Panc1 (cell line): ENCODE measurements around the gene FGG. TPM values are rescaled to one million over a fixed set of nuclear protein-coding genes. Genes with fewer than 3 reads are reported as not detected.

Source experiments
- ATAC-seq: fragments of 200-7000 bp; cut with Tn5 transposase; 2 replicates; pipeline ENCODE4 v1.9.1; 2020; ENCODE audit warnings: mild to moderate bottlenecking, moderate library complexity
- BruUV-seq: library from RNA; stranded (reverse); fragments of 400-500 nt; replicated peaks from 2 replicates; lab custom pipeline; 2021; lab: Mats Ljungman, UMichigan
- CTCF ChIA-PET: fragments of 300-600 bp; sonication (Branson Sonifier 250); formaldehyde crosslinking; loops from one replicate; lab custom pipeline; 2022; ENCODE audit warnings: antibody characterized with exemption; lab: Charles Lee
- POLR2A ChIA-PET: fragments of 300-600 bp; sonication (Branson Sonifier 250); formaldehyde crosslinking; loops from one replicate; lab custom pipeline; 2022; ENCODE audit warnings: antibody characterized with exemption; lab: Charles Lee
- DNase-seq: peaks from one replicate; pipeline ENCODE4 v3.0.0-alpha.2; 2010; ENCODE audit warnings: low read depth, low spot score
- H3K27ac ChIP-seq: 2 replicates; pipeline ENCODE4 v1.5.1; 2011; ENCODE audit warnings: mild to moderate bottlenecking, low read length, inconsistent platforms
- H3K27me3 ChIP-seq: fragments of 200-500 bp; sonication (Bioruptor generic); 2 replicates; pipeline ENCODE4 v1.6.0; 2014; ENCODE audit warnings: low read length, inconsistent platforms; ENCODE audit not compliant: control insufficient read depth, insufficient read depth
- H3K36me3 ChIP-seq: fragments of 200-500 bp; sonication (Bioruptor generic); 2 replicates; pipeline ENCODE4 v1.5.1; 2014; ENCODE audit warnings: inconsistent platforms, mild to moderate bottlenecking, low read length, moderate library complexity; ENCODE audit not compliant: control insufficient read depth, insufficient read depth
- H3K4me1 ChIP-seq: 2 replicates; pipeline ENCODE4 v1.5.1; 2011; ENCODE audit warnings: inconsistent platforms, mild to moderate bottlenecking, low read length, moderate library complexity; ENCODE audit not compliant: control insufficient read depth, insufficient read depth
- H3K4me3 ChIP-seq, 2 experiments: 2 replicates each; pipeline ENCODE4 v1.5.1; 2011 to 2012; ENCODE audit warnings: low read depth in 2 of 2, low read length in 2 of 2, mild to moderate bottlenecking in 2 of 2, inconsistent platforms in 1 of 2, moderate library complexity in 1 of 2
- H3K9me3 ChIP-seq: fragments of 200-500 bp; sonication (Bioruptor generic); 2 replicates; pipeline ENCODE4 v1.5.1; 2014; ENCODE audit warnings: low read depth, mild to moderate bottlenecking, inconsistent platforms, low read length, moderate library complexity; ENCODE audit not compliant: control insufficient read depth, insufficient read depth
- CTCF ChIP-seq: fragments of 450-650 bp; IDR thresholded peaks from 2 replicates; pipeline ENCODE4 v1.5.1; 2017; ENCODE audit warnings: mild to moderate bottlenecking
- POLR2AphosphoS5 ChIP-seq: IDR thresholded peaks from 2 replicates; pipeline ENCODE4 v1.6.1; 2012; ENCODE audit warnings: mild to moderate bottlenecking, low read depth, low read length, moderate library complexity
- REST ChIP-seq, 2 experiments: IDR thresholded peaks; 2 replicates each; pipeline ENCODE4 v1.6.1; 2011 to 2012; ENCODE audit warnings: low read depth in 2 of 2, control low read depth in 1 of 2, low read length in 1 of 2, mild to moderate bottlenecking in 1 of 2, moderate library complexity in 1 of 2; ENCODE audit not compliant: insufficient read depth in 1 of 2
- SIN3A ChIP-seq: IDR thresholded peaks from 2 replicates; pipeline ENCODE4 v1.6.1; 2012; ENCODE audit warnings: low read depth, mild to moderate bottlenecking, low read length, moderate library complexity, borderline replicate concordance; ENCODE audit not compliant: insufficient read depth
- TCF7L2 ChIP-seq: IDR thresholded peaks from 2 replicates; pipeline ENCODE4 v1.6.1; 2011; ENCODE audit warnings: mild to moderate bottlenecking, low read depth, low read length, inconsistent platforms
- in situ Hi-C: cut with HindIII; loops from 2 replicates; pipeline ENCODE4 v1.10.0; 2016; ENCODE audit warnings: low sequenced_read_pairs, low pct_unique_long_range_greater_than_20kb
- intact Hi-C: fragments of 100-400 bp; cut with micrococcal nuclease; formaldehyde crosslinking; loops from one replicate; pipeline ENCODE4 v1.10.0; 2022; ENCODE audit not compliant: unreplicated experiment
- total RNA-seq: library from RNA; stranded (reverse); gene quantifications from one replicate; pipeline ENCODE4 v1.2.1, GENCODE V29; 2021; ENCODE audit not compliant: unreplicated experiment

Gene FGG
- total RNA-seq, 1 experiment from 2014 or later = 1.8 TPM

GRCh38 chr4:154559141-154559493 is 53.3 kb downstream of the FGG start:
- in situ Hi-C loops (no loop called here), intact Hi-C loops (loop anchor here (2.0 to 10.0 kb wide), 2 partner anchors 60 to 796 kb away; no protein-coding TSS in a partner anchor)
- POLR2A ChIA-PET = no interaction called here
- no peak overlapping the region for H3K4me3 ChIP-seq
- no peak overlapping the region for H3K27ac ChIP-seq
- CTCF ChIA-PET = interaction anchor here (0.8 to 1.6 kb wide), 2 partner anchors 9 to 60 kb away, joined by 3 to 10 read pairs; no protein-coding TSS in a partner anchor
- DNase-seq (no peak), ATAC-seq (no peak)
- H3K4me1 ChIP-seq = no peaks in the 10 kb centered on the region
- H3K36me3 ChIP-seq = no peaks in the 10 kb centered on the region
- no peaks in the 10 kb centered on the region for H3K27me3 ChIP-seq
- TF ChIP-seq POLR2AphosphoS5 (no peak), TCF7L2 (no peak), SIN3A (no peak), CTCF (no peak), REST (IDR thresholded peaks at IDR 0.05; ENCODE audit: insufficient read depth in 1 of 2, low read depth in 2 of 2, low read length in 1 of 2) (no peak)
- BruUV-seq = no TSS peak
- no peaks in the 10 kb centered on the region for H3K9me3 ChIP-seq

Other genes with a start within 250 kb of the FGG start
- gene DCHS2, start 120.9 kb downstream of the FGG start, total RNA-seq = not detected
- 66.1 TPM for gene PLRG1, start 62.3 kb downstream of the FGG start, total RNA-seq
- 2.0 TPM for gene FGB, start 49.6 kb downstream of the FGG start, total RNA-seq
- gene FGA, start 21.9 kb downstream of the FGG start, total RNA-seq = 2.7 TPM
- gene LRAT, start 131.3 kb upstream of the FGG start, total RNA-seq = not detected
- not detected for gene RBM46, start 168.6 kb upstream of the FGG start, total RNA-seq